Thyroid gland (tissue), 4 donors: ENCODE measurements around the gene RALY. TPM values are rescaled to one million over a fixed set of nuclear protein-coding genes. Genes with fewer than 3 reads are reported as not detected.

Experiments
- DNase-seq, 2 donors: peaks; one replicate each; pipeline ENCODE4 v3.0.0-alpha.2; 2019
- H3K27ac ChIP-seq, 3 donors: fragments of 200-600 bp; sonication (generic); 1 replicate in 2 of 3; 2 replicates in 1 of 3; pipeline ENCODE4 v1.5.1; 2016 to 2019; ENCODE audit warnings: mild to moderate bottlenecking in 1 of 3, moderate library complexity in 1 of 3
- H3K27me3 ChIP-seq: fragments of 200-600 bp; sonication (generic); one replicate; pipeline ENCODE4 v1.5.1; 2019
- H3K36me3 ChIP-seq, 2 donors: fragments of 200-600 bp; sonication (generic); one replicate each; pipeline ENCODE4 v1.5.1; 2016 to 2019
- H3K4me1 ChIP-seq, 2 donors: fragments of 200-600 bp; sonication (generic); one replicate each; pipeline ENCODE4 v1.5.1; 2017 to 2019
- H3K4me3 ChIP-seq, 3 donors: fragments of 200-600 bp; sonication (generic); replicated peaks in 1 of 3; 1 replicate in 2 of 3; 2 replicates in 1 of 3; pipeline ENCODE4 v1.5.1; 2016; ENCODE audit warnings: mild to moderate bottlenecking in 1 of 3
- H3K9me3 ChIP-seq: fragments of 200-600 bp; sonication (generic); one replicate; pipeline ENCODE4 v1.5.1; 2017
- CTCF ChIP-seq, 6 experiments: fragments of 200-600 bp in 3 of 6; fragments of 450-650 bp in 3 of 6; sonication (generic) in 3 of 6; IDR thresholded peaks; one replicate each; pipeline ENCODE4 v1.5.1; 2016 to 2019; ENCODE audit warnings: antibody characterized with exemption in 6 of 6, mild to moderate bottlenecking in 2 of 6, inconsistent platforms in 1 of 6, moderate library complexity in 1 of 6
- POLR2A ChIP-seq, 2 donors: fragments of 450-650 bp; IDR thresholded peaks; one replicate each; pipeline ENCODE4 v1.6.1; 2017; ENCODE audit warnings: antibody characterized with exemption in 2 of 2, mild to moderate bottlenecking in 2 of 2, moderate library complexity in 1 of 2
- WGBS, 2 donors: methylation state at CpG; one replicate each; pipeline ENCODE4 v1.1.5; 2017; 5-methylcytosine and 5-hydroxymethylcytosine counted together
- intact Hi-C: fragments of 100-400 bp; cut with DNase I; formaldehyde crosslinking; loops from one replicate; pipeline ENCODE4 v1.15.1; 2023
- total RNA-seq, 4 donors: library from RNA; depleted of rRNA; stranded (reverse); fragments of >200 nt; gene quantifications; one replicate each; pipeline ENCODE4 v1.2.3, GENCODE V29; 2016

The RALY gene
- total RNA-seq, 4 donors from 2014 or later: 124 to 208 (median 151) TPM

GRCh38 chr20:34042262-34042661, 48.6 kb downstream of the RALY start:
- WGBS, 2 donors: 84 to 87% methylated on average over 4 of the region's 4 CpGs
- Histone ChIP-seq H3K27me3 (no peaks in the 10 kb centered on the region), H3K9me3 (no peaks in the 10 kb centered on the region), H3K4me3 (no peak overlapping the region), H3K36me3 (no peaks in the 10 kb centered on the region), H3K4me1 (peaks cover 38 to 56% of the 10 kb centered on the region in 2 donors), H3K27ac (peak overlapping the region in 1 of 3 donors; percentile 30)
- no peak for TF ChIP-seq CTCF (IDR thresholded peaks at IDR 0.05)
- TF ChIP-seq POLR2A (IDR thresholded peaks at IDR 0.05): no peak
- DNase-seq: no peak
- intact Hi-C loops: no loop called here

GRCh38 chr20:34043025-34043424, 49.3 kb downstream of the RALY start:
- DNase-seq: no peak
- H3K4me3 ChIP-seq: no peak overlapping the region
- H3K27ac ChIP-seq: no peak overlapping the region
- peaks cover 34 to 55% of the 10 kb centered on the region in 2 donors for H3K4me1 ChIP-seq
- no peak for TF ChIP-seq CTCF (IDR thresholded peaks at IDR 0.05)
- no peak for TF ChIP-seq POLR2A (IDR thresholded peaks at IDR 0.05)
- intact Hi-C loops: no loop called here
- H3K27me3 ChIP-seq: no peaks in the 10 kb centered on the region
- H3K9me3 ChIP-seq: no peaks in the 10 kb centered on the region
- no peaks in the 10 kb centered on the region for H3K36me3 ChIP-seq

GRCh38 chr20:34045294-34045693, 51.6 kb downstream of the RALY start:
- Histone ChIP-seq H3K27me3 (no peaks in the 10 kb centered on the region), H3K4me1 (peaks cover 32 to 61% of the 10 kb centered on the region in 2 donors), H3K36me3 (no peaks in the 10 kb centered on the region), H3K4me3 (no peak overlapping the region), H3K27ac (no peak overlapping the region), H3K9me3 (no peaks in the 10 kb centered on the region)
- TF ChIP-seq POLR2A (IDR thresholded peaks at IDR 0.05): no peak
- no peak for TF ChIP-seq CTCF (IDR thresholded peaks at IDR 0.05)
- peak; percentile 39 to 51 for DNase-seq
- WGBS, 2 donors: 4 to 5% methylated on average over 2 of the region's 2 CpGs
- intact Hi-C loops: no loop called here

- Histone ChIP-seq H3K27me3 (no peaks in the 10 kb centered on the region), H3K36me3 (no peaks in the 10 kb centered on the region), H3K27ac (no peak overlapping the region), H3K4me1 (peaks cover 33 to 61% of the 10 kb centered on the region in 2 donors), H3K4me3 (no peak overlapping the region), H3K9me3 (no peaks in the 10 kb centered on the region)
- intact Hi-C loops: no loop called here
- no peak for DNase-seq
- WGBS, 2 donors: 92 to 94% methylated on average over 5 of the region's 5 CpGs
- TF ChIP-seq POLR2A (IDR thresholded peaks at IDR 0.05): no peak
- no peak for TF ChIP-seq CTCF (IDR thresholded peaks at IDR 0.05)
Observed at GRCh38 chr20:34045930-34046725, 52.4 kb downstream of the RALY start.

GRCh38 chr20:34047010-34047687, 53.4 kb downstream of the RALY start:
- DNase-seq: no peak
- Histone ChIP-seq H3K27ac (no peak overlapping the region), H3K27me3 (no peaks in the 10 kb centered on the region), H3K4me3 (no peak overlapping the region), H3K36me3 (no peaks in the 10 kb centered on the region), H3K9me3 (no peaks in the 10 kb centered on the region), H3K4me1 (peaks cover 31 to 57% of the 10 kb centered on the region in 2 donors)
- 94 to 98% methylated on average over 7 of the region's 7 CpGs for WGBS, 2 donors
- intact Hi-C loops: no loop called here
- TF ChIP-seq POLR2A (IDR thresholded peaks at IDR 0.05) (no peak), CTCF (IDR thresholded peaks at IDR 0.05) (no peak)
